DOHH2 (cell line): Measurements from ENCODE around the gene FKBP15.

Experiments
- H3F3A ChIP-seq: fragments of 200-600 bp; sonication (generic), shearing (Covaris generic); 2 replicates; pipeline ENCODE4 v1.6.0; 2016; ENCODE audit warnings: antibody characterized with exemption, mild to moderate bottlenecking; ENCODE audit not compliant: control insufficient read depth, insufficient read depth
- H3K27ac ChIP-seq: fragments of 200-600 bp; sonication (generic); 2 replicates; pipeline ENCODE4 v1.5.1; 2014; ENCODE audit warnings: low read depth, mild to moderate bottlenecking, low read length, moderate library complexity
- H3K27me3 ChIP-seq: fragments of 200-600 bp; sonication (generic); 2 replicates; pipeline ENCODE4 v1.6.1; 2014; ENCODE audit warnings: mild to moderate bottlenecking, low read length, mixed read lengths; ENCODE audit not compliant: control insufficient read depth
- H3K36me3 ChIP-seq: fragments of 200-600 bp; sonication (generic); 2 replicates; pipeline ENCODE4 v1.6.1; 2014; ENCODE audit warnings: mild to moderate bottlenecking, low read length, moderate library complexity, mixed read lengths; ENCODE audit not compliant: control insufficient read depth
- H3K4me1 ChIP-seq: fragments of 200-600 bp; sonication (generic); 2 replicates; pipeline ENCODE4 v1.6.1; 2014; ENCODE audit warnings: mild to moderate bottlenecking, low read length, mixed read lengths; ENCODE audit not compliant: control insufficient read depth
- H3K4me2 ChIP-seq: fragments of 200-600 bp; sonication (generic); 2 replicates; pipeline ENCODE4 v1.6.0; 2014; ENCODE audit warnings: mild to moderate bottlenecking, low read length, moderate library complexity
- H3K4me3 ChIP-seq: fragments of 200-600 bp; sonication (generic); 2 replicates; pipeline ENCODE4 v1.5.1; 2014; ENCODE audit warnings: mild to moderate bottlenecking, low read length, mixed read lengths
- H3K79me2 ChIP-seq: fragments of 200-600 bp; sonication (generic); 2 replicates; pipeline ENCODE4 v1.6.1; 2014; ENCODE audit warnings: mild to moderate bottlenecking, low read length, mixed read lengths; ENCODE audit not compliant: control insufficient read depth
- H3K9me2 ChIP-seq: fragments of 200-600 bp; sonication (generic); replicated peaks from 2 replicates; pipeline ENCODE4 v1.6.1; 2014; ENCODE audit warnings: mild to moderate bottlenecking, low read length, mixed read lengths; ENCODE audit not compliant: control insufficient read depth
- H3K9me3 ChIP-seq: fragments of 200-600 bp; sonication (generic); 2 replicates; pipeline ENCODE4 v1.6.1; 2014; ENCODE audit warnings: antibody characterized with exemption, low read length, mixed read lengths; ENCODE audit not compliant: control insufficient read depth, insufficient read depth
- H4K20me1 ChIP-seq: fragments of 200-600 bp; sonication (generic); 2 replicates; pipeline ENCODE4 v1.6.0; 2014; ENCODE audit warnings: low read depth, mild to moderate bottlenecking, antibody characterized with exemption, low read length, moderate library complexity; ENCODE audit not compliant: control insufficient read depth, insufficient read depth
- CTCF ChIP-seq: fragments of 200-600 bp; sonication (generic); IDR thresholded peaks from one replicate; pipeline ENCODE4 v1.5.1; 2014; ENCODE audit warnings: antibody characterized with exemption, mild to moderate bottlenecking, low read depth, low read length; ENCODE audit not compliant: poor library complexity, severe bottlenecking
- EZH2phosphoT487 ChIP-seq: fragments of 200-600 bp; sonication (generic); IDR thresholded peaks from 2 replicates; pipeline ENCODE4 v1.6.1; 2017; ENCODE audit warnings: borderline replicate concordance, mild to moderate bottlenecking, antibody characterized with exemption, low read length, moderate library complexity, mixed read lengths

Gene FKBP15

GRCh38 chr9:113186137-113186755 is 34.8 kb downstream of the FKBP15 start:
- H3K4me1 ChIP-seq: peaks cover 17% of the 10 kb centered on the region
- H4K20me1 ChIP-seq: no peaks in the 10 kb centered on the region; the same call in 1 of the 2 replicates
- no peak overlapping the region for H3K27ac ChIP-seq
- H3K27me3 ChIP-seq: no peaks in the 10 kb centered on the region
- no peaks in the 10 kb centered on the region for H3K9me3 ChIP-seq
- H3K4me2 ChIP-seq: no peak overlapping the region
- no peak overlapping the region for H3K4me3 ChIP-seq
- no peaks in the 10 kb centered on the region for H3K9me2 ChIP-seq
- no peak for TF ChIP-seq EZH2phosphoT487
- H3K36me3 ChIP-seq: peaks cover 91% of the 10 kb centered on the region
- no peaks in the 10 kb centered on the region; the same call in 1 of the 2 replicates for H3F3A ChIP-seq
- no peaks in the 10 kb centered on the region for H3K79me2 ChIP-seq

DNA sequence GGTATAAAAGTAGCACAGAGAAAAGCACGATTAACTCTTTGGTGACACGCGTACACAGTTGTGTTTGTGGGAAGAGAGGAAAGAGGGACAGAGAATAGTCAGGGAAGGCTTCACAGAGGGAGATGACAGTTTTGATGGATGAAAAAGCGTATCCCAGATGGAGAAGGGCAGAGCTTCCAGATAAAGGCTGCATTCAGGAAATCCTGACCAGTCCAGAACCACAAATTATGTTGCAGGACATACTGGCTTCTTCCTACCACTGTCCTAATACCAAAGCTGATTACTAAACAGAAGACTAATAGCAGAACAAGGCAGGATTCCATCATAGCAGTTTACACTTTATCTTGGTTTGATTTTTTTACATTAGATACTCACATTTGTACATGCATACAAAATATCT is 35.8 kb downstream of the FKBP15 start:
- Histone ChIP-seq H3K4me2 (no peak overlapping the region), H3K4me1 (peaks cover 18% of the 10 kb centered on the region), H3K27ac (no peak overlapping the region), H3K9me3 (no peaks in the 10 kb centered on the region), H3K36me3 (peaks cover 94% of the 10 kb centered on the region), H3K27me3 (no peaks in the 10 kb centered on the region), H3F3A (no peaks in the 10 kb centered on the region; the same call in 1 of the 2 replicates), H4K20me1 (no peaks in the 10 kb centered on the region; the same call in 1 of the 2 replicates), H3K79me2 (no peaks in the 10 kb centered on the region), H3K4me3 (no peak overlapping the region), H3K9me2 (no peaks in the 10 kb centered on the region)
- TF ChIP-seq CTCF: no peak

- H3K9me3 ChIP-seq: no peaks in the 10 kb centered on the region
- no peak overlapping the region for H3K4me2 ChIP-seq
- H3F3A ChIP-seq: no peaks in the 10 kb centered on the region; the same call in 1 of the 2 replicates
- no peak overlapping the region for H3K4me3 ChIP-seq
- no peak overlapping the region for H3K27ac ChIP-seq
- TF ChIP-seq CTCF: no peak
- TF ChIP-seq EZH2phosphoT487: no peak
- peaks cover 18% of the 10 kb centered on the region for H3K4me1 ChIP-seq
- peaks cover 94% of the 10 kb centered on the region for H3K36me3 ChIP-seq
- H3K79me2 ChIP-seq: no peaks in the 10 kb centered on the region
- no peaks in the 10 kb centered on the region for H3K27me3 ChIP-seq
- H4K20me1 ChIP-seq: no peaks in the 10 kb centered on the region; the same call in 1 of the 2 replicates
- no peaks in the 10 kb centered on the region for H3K9me2 ChIP-seq
Measured at GRCh38 chr9:113184539-113184938, 36.5 kb downstream of the FKBP15 start.

DNA sequence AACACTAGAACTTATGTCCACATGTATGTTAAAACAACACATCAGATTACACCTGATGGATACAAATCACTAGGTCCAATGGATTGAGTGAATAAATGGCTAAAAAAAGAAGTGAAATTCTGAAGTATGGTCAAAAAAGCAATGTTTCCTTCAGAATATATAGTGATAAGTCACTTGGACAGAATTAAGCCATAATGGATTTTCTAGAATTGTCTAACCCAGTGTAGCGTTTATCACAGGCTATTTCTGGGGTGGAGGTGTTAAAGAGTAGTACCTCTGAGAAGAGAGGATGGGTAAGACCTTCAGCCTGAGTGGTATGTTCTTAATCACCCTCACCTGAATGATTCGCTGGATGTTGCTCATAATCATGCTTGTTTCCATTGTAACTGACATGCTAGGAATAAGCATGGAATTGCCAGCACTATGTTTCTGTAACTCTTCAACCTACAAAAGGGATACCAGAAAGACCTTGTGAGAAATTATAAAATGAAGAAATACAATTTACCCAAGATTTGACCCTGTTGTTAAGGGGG is 37.1 kb downstream of the FKBP15 start:
- peaks cover 95% of the 10 kb centered on the region for H3K36me3 ChIP-seq
- H3K79me2 ChIP-seq: no peaks in the 10 kb centered on the region
- H3K4me1 ChIP-seq: peaks cover 18% of the 10 kb centered on the region
- H3K9me3 ChIP-seq: no peaks in the 10 kb centered on the region
- no peaks in the 10 kb centered on the region; the same call in 1 of the 2 replicates for H4K20me1 ChIP-seq
- no peak overlapping the region for H3K4me2 ChIP-seq
- no peaks in the 10 kb centered on the region for H3F3A ChIP-seq
- H3K9me2 ChIP-seq: no peaks in the 10 kb centered on the region
- no peak overlapping the region for H3K27ac ChIP-seq
- H3K27me3 ChIP-seq: no peaks in the 10 kb centered on the region
- TF ChIP-seq EZH2phosphoT487: no peak
- no peak for TF ChIP-seq CTCF
- no peak overlapping the region for H3K4me3 ChIP-seq
